HL-60 (cell line): ENCODE measurements around the gene JAK3.
A peak's percentile ranks its signal among the peaks of the same experiment; 100 is the strongest.
"Not testable (repeated sequence)": the region's sequence is repeated elsewhere in the genome, so short reads cannot be mapped to it uniquely, and the experiment has no call there.

Source experiments
- DNase-seq, 2 experiments: peaks; one replicate each; pipeline ENCODE4 v3.0.0-alpha.2; 2010 to 2020; ENCODE audit warnings: low read depth in 1 of 2, low spot score in 1 of 2
- H3K27ac ChIP-seq: fragments of 250-450 bp; sonication (Bioruptor Pico); replicated peaks from 2 replicates; pipeline ENCODE4 v1.5.1; 2020; ENCODE audit warnings: mild to moderate bottlenecking, moderate library complexity
- H3K27me3 ChIP-seq: fragments of 250-450 bp; sonication (Bioruptor Pico); 2 replicates; pipeline ENCODE4 v1.5.1; 2021; ENCODE audit warnings: mild to moderate bottlenecking, moderate library complexity; ENCODE audit not compliant: insufficient read depth, poor library complexity, severe bottlenecking
- H3K4me3 ChIP-seq: replicated peaks from 2 replicates; pipeline ENCODE4 v1.5.1; 2011; ENCODE audit warnings: mild to moderate bottlenecking, control low read depth, low read length; ENCODE audit not compliant: insufficient read depth
- GABPA ChIP-seq: IDR thresholded peaks from 2 replicates; pipeline ENCODE4 v1.6.1; 2012; ENCODE audit warnings: low read depth
- POLR2AphosphoS5 ChIP-seq: IDR thresholded peaks from 2 replicates; pipeline ENCODE4 v1.6.1; 2012; ENCODE audit warnings: low read depth
- SPI1 ChIP-seq: IDR thresholded peaks from 2 replicates; pipeline ENCODE4 v1.6.1; 2012; ENCODE audit warnings: low read depth, mild to moderate bottlenecking, borderline replicate concordance
- TF ChIP-seq, protein P1 (sequence below): IDR thresholded peaks from 2 replicates; pipeline ENCODE4 v1.6.1; 2012; ENCODE audit warnings: low read depth; ENCODE audit not compliant: insufficient replicate concordance
- TF ChIP-seq, protein P2 (sequence below): IDR thresholded peaks from one replicate; pipeline ENCODE4 v1.5.1; 2011; ENCODE audit warnings: low read length, control low read depth, inconsistent platforms; ENCODE audit not compliant: insufficient read depth

The JAK3 gene

DNA sequence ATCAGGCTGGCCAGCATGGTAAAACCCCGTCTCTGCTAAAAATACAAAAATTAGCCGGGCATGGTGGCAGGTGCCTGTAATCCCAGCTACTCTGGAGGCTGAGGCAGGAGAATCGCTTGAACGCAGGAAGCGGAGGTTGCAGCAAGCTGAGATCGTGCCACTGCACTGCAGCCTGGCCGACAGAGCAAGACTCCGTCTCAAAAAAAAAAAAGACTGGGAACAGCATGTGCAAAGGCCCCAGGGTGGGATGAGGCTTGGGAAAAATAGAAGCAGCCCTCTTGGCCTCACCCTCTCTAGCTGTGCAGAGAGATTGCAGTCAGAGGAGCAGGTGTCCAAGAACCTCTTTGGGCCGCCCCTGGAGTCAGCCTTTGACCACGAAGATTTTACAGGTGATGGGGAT lies 69.9 kb downstream of the JAK3 start:
- TF ChIP-seq POLR2AphosphoS5, result 0 out of 2 replicates have a peak, but pooled peaks have one; percentile 11
- not testable (repeated sequence) for H3K27ac ChIP-seq, H3K4me3 ChIP-seq, DNase-seq, H3K27me3 ChIP-seq

DNA sequence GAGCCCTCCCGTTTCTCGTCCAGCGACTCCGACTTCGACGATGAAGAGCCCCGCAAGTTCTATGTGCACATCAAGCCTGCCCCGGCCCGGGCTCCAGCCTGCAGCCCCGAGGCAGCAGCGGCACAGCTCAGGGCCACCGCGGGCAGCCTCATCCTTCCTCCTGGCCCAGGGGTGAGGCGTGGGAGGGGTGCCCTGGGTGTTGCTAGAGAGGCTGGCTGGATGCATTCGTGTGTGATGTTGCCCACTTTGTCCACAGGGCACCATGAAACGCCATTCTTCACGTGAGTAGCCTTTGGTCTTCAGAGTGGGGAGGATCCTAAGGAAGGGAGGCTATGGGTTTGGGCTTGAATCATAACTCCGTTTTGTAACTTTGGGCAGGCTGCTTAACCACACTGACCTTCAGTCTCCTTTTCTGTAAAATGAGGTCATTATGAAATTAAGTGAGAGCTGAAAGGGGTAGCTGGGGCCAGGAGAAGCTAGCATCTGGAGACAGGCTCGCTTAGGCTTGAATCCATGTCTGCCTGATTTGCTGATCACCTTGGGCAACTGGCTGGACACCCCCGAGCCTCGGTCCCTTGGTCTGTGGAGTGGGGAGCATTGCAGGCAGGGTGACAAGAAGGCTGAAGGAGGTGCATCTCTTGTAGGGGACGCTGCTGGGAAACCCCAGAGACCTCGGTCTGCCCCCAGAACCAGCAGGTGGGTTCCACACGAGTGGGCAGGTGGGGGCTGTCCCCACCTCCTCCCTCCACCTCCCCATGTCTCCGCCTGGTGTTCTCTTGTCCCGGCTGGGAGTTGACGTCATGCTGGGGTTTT lies 71.6 kb downstream of the JAK3 start:
- Histone ChIP-seq H3K27ac (no peak overlapping the region), H3K27me3 (no peaks in the 10 kb centered on the region), H3K4me3 (no peak overlapping the region)
- DNase-seq, result no peak
- no peak for TF ChIP-seq SPI1
- TF ChIP-seq GABPA, result no peak
- no peak for TF ChIP-seq POLR2AphosphoS5
- TF ChIP-seq, protein P1, sequence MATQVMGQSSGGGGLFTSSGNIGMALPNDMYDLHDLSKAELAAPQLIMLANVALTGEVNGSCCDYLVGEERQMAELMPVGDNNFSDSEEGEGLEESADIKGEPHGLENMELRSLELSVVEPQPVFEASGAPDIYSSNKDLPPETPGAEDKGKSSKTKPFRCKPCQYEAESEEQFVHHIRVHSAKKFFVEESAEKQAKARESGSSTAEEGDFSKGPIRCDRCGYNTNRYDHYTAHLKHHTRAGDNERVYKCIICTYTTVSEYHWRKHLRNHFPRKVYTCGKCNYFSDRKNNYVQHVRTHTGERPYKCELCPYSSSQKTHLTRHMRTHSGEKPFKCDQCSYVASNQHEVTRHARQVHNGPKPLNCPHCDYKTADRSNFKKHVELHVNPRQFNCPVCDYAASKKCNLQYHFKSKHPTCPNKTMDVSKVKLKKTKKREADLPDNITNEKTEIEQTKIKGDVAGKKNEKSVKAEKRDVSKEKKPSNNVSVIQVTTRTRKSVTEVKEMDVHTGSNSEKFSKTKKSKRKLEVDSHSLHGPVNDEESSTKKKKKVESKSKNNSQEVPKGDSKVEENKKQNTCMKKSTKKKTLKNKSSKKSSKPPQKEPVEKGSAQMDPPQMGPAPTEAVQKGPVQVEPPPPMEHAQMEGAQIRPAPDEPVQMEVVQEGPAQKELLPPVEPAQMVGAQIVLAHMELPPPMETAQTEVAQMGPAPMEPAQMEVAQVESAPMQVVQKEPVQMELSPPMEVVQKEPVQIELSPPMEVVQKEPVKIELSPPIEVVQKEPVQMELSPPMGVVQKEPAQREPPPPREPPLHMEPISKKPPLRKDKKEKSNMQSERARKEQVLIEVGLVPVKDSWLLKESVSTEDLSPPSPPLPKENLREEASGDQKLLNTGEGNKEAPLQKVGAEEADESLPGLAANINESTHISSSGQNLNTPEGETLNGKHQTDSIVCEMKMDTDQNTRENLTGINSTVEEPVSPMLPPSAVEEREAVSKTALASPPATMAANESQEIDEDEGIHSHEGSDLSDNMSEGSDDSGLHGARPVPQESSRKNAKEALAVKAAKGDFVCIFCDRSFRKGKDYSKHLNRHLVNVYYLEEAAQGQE, result no peak
- TF ChIP-seq, protein P2, sequence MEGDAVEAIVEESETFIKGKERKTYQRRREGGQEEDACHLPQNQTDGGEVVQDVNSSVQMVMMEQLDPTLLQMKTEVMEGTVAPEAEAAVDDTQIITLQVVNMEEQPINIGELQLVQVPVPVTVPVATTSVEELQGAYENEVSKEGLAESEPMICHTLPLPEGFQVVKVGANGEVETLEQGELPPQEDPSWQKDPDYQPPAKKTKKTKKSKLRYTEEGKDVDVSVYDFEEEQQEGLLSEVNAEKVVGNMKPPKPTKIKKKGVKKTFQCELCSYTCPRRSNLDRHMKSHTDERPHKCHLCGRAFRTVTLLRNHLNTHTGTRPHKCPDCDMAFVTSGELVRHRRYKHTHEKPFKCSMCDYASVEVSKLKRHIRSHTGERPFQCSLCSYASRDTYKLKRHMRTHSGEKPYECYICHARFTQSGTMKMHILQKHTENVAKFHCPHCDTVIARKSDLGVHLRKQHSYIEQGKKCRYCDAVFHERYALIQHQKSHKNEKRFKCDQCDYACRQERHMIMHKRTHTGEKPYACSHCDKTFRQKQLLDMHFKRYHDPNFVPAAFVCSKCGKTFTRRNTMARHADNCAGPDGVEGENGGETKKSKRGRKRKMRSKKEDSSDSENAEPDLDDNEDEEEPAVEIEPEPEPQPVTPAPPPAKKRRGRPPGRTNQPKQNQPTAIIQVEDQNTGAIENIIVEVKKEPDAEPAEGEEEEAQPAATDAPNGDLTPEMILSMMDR, result no peak

DNA sequence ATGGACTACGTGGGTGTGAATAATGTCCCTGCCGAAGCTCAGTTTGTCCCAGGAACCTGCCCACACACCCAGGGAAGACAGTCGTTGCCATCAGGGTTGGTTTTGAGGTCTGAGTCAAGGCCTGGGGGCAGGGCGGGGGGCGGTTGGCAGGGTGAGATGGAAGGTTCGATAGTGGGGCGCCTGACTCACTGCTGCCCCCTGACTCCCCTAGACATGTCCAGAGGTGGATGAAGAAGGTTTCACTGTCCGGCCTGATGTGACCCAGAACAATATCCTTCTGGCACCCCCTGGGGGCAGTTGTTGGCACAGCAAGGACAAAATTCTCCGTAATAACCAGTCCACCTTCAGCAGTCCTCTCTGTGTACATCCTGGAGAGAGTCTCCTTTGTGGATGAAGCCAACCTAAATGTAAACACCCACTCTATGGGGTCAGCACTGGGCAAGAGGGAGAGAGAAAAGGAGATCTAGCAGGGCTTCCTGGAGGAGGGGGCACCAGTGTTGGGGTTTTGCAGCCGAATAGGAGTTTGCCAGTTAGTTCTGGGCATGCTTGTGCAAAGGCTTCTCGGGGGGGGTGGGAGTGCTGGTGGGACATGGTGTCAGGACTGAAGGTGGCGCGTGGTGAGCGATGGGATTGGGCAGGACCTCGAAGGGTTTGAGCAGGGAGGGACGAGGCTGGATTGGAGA lies 72.4 kb downstream of the JAK3 start:
- DNase-seq, result peak in 1 of 2 experiments; percentile 46
- no peak overlapping the region for H3K27ac ChIP-seq
- TF ChIP-seq, protein P1, result no peak
- TF ChIP-seq, protein P2, result peak; percentile 79
- no peak overlapping the region for H3K4me3 ChIP-seq
- no peaks in the 10 kb centered on the region for H3K27me3 ChIP-seq
